ENCODE results near the gene EDAR.
A peak's percentile ranks its signal among the peaks of the same experiment; 100 is the strongest.

EDAR gene

GRCh38 chr2:108988796-108989713 lies at the start of gene EDAR:
Gene EDAR (minus strand): TSS chr2:108989220. CDS start chr2:108931014, 58,206 bp downstream.
- DNase-seq: peak; percentile 23 to 56

GRCh38 chr2:109033171-109033570 lies 44.2 kb upstream of the EDAR start:
- no peak for DNase-seq

- DNase-seq: no peak
Measured at GRCh38 chr2:109032229-109032820, 43.3 kb upstream of the EDAR start.

- peak; percentile 78 to 81 for DNase-seq
Measured at GRCh38 chr2:109031476-109032228, 42.6 kb upstream of the EDAR start.

GRCh38 chr2:109030870-109031475 lies 42.0 kb upstream of the EDAR start:
- no peak for DNase-seq

- DNase-seq: no peak
Measured at GRCh38 chr2:109029490-109030201, 40.6 kb upstream of the EDAR start.

- no peak for DNase-seq
Measured at GRCh38 chr2:109028738-109029489, 39.9 kb upstream of the EDAR start.

- DNase-seq: no peak
Measured at GRCh38 chr2:109028277-109028676, 39.3 kb upstream of the EDAR start.

GRCh38 chr2:109027702-109028101 lies 38.7 kb upstream of the EDAR start:
- no peak for DNase-seq

- no peak for DNase-seq
Measured at GRCh38 chr2:109024477-109024876, 35.5 kb upstream of the EDAR start.

GRCh38 chr2:109021895-109022300 lies 32.9 kb upstream of the EDAR start:
- no peak for DNase-seq

- DNase-seq: no peak
Measured at GRCh38 chr2:109020217-109020637, 31.2 kb upstream of the EDAR start.

GRCh38 chr2:109018452-109018851 lies 29.4 kb upstream of the EDAR start:
- no peak for DNase-seq

- DNase-seq: no peak
Measured at GRCh38 chr2:109017017-109017416, 28.0 kb upstream of the EDAR start.

GRCh38 chr2:109016376-109016775 lies 27.4 kb upstream of the EDAR start:
- DNase-seq: no peak

GRCh38 chr2:109014476-109014875 lies 25.5 kb upstream of the EDAR start:
- no peak for DNase-seq

- no peak for DNase-seq
Measured at GRCh38 chr2:109013051-109013450, 24.0 kb upstream of the EDAR start.

- no peak for DNase-seq
Measured at GRCh38 chr2:109009920-109010610, 21.0 kb upstream of the EDAR start.

GRCh38 chr2:109006971-109007370 lies 18.0 kb upstream of the EDAR start:
- no peak for DNase-seq

GRCh38 chr2:109005686-109006204 lies 16.7 kb upstream of the EDAR start:
- DNase-seq: no peak

GRCh38 chr2:109001201-109001600 lies 12.2 kb upstream of the EDAR start:
- no peak for DNase-seq
